Retina (tissue), 1 donor: ENCODE measurements around the gene ASIC2.
A peak's percentile ranks its signal among the peaks of the same experiment; 100 is the strongest.

ENCODE experiments used
- DNase-seq: peaks from one replicate; pipeline ENCODE4 v3.0.0-alpha.2; 2016

ASIC2 gene

DNA sequence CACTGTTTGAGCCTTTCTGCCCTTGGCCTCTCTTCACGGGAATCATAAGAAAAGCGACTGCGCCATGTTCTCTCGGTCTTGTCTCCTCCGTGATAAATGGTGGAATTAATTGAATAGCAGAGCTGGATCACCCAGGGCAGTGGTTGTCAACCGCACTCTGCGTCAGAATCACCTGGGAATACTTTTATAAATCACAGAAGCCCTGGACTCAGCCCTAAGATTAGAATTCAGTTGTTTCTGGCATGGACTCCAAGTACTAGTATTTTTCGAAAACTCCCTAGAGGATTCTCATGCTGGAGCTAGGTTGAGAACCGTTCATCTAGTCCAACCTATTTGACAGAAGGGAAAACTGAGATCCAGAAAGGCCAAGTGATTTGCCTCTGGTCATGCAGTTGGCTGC, 237.3 kb downstream of the ASIC2 start:
- no peak for DNase-seq

DNA sequence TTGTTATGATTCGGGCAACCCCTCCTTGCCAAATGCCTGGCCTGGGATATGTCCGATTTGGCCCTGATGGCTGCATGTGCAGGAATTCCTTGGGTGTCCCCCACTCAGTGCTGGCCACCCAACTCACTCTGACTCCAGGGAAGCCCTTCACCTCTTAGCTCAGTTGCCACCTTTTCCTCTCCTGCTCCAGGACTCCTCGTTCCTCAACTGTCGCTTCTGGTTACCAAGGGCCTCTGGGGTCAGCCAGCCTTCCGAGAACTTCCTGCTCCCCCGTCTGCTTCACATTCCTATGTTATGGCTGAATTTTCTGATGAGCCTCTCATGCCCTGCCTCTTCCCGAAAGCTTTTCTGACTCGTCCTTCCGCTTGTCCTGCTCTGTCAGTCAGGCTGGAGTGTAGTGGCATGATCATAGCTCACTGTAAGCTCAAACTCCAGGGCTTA, 237.9 kb downstream of the ASIC2 start:
- peak; percentile 63 for DNase-seq

DNA sequence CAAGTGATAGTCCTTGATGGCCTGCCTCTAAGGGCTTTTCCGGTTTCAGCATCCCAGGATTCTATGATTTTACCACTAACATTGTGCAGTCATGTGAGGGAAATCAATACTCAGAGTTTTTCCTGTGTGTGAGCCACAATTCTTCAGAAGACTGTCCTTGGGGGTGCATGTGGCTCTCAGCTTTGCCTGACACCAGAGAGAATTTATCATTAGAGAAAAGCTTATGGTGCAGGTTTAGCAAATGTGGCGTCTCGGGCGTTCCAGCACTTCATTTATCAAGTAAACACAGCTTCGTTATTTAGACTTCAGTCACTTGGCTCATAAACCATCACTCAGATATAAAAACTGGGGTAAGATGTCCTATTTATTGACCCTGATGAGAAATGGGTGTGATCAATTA, 238.7 kb downstream of the ASIC2 start:
- DNase-seq = no peak

DNA sequence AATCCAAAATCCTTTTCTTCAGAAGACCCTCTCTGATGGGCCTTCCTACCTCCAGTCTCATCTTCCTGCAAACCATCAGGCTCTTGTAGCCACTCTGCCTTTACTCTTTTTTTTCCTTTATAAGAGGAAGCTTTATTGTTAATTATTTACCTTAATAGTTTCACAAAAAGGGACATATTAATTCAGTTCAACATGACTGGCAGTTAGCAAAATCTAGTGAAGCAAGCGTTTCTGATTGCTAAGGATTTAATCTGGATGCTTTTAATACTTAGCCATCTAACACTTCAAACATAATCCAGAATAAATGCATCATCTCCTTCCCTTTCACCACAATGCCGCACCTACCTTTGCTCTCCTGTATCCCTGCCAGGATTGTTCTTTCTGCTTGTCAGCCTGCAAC, 239.4 kb downstream of the ASIC2 start:
- DNase-seq = no peak

DNA sequence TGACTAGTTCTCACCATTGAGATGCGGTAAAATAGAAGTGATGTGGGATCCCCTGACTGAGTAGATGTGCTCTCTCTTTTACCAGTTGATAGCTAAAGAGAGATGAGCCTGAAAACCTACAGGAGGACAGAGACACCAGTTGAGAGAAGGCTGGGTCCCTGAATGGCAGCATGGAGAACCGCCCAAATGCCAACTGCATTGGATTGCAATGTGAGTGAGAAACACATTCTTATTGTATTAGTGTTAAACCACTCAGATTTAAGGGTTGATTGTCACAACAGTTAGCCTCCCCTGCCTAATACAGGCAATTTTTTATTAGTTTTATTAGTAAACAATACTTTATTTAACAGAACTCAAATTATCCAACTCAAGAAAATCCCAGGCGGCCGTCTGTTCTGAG, 240.2 kb downstream of the ASIC2 start:
- DNase-seq = no peak

DNA sequence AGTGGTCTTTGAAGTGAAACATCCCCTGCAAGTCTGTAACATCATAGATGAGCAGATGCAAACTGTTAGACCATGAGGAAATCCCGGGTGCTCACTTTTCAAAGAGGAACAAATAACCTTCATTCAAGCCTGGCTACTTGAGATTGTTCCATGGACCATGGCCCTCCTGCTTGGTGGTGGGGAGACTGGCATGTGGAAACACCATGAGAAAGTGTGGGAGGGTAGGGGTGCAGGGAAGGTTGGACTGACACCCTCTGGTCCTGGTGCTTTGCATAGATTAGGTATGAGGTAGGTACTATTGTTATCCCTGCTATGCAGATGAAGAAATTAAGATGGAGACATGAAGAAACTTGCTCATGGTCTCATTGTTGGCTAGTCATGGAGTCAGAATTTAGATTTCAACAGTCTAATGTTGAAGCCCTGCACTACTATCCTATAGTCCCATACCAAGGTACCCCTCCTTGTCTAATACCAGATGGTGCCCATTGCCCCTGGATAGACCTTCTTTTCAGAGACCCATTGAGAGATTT, 242.4 kb downstream of the ASIC2 start:
- DNase-seq = no peak

DNA sequence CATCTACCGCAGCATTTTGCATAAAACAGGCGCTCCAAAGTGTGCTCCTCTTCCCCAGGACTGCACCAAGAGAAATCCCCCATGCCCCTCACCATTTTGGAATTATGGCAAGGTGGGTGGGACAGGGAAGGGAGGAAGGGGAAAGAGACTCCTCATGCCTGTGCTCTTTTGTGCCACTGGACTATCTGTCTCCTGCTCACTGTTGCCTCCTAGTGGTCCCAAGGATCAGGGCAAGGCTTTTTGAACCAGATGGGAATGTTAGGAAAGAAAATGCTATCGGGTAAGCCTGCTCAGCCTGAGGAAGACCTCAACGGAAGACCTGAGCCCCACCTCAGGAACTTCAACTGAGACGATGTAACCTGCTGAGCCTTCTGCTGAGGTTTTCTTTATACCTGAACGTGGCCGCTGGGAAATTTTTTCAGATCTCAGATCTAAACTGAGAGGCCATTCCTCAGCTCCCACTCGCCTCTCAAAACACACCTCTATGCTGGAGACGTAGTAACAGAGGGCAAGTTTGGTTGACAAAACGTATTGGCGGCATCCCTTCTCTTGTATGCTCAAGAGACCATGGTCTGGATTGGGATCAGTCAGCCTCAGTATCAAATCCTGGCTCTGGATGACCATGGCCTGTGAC, 243.2 kb downstream of the ASIC2 start:
- DNase-seq = peak; percentile 14

DNA sequence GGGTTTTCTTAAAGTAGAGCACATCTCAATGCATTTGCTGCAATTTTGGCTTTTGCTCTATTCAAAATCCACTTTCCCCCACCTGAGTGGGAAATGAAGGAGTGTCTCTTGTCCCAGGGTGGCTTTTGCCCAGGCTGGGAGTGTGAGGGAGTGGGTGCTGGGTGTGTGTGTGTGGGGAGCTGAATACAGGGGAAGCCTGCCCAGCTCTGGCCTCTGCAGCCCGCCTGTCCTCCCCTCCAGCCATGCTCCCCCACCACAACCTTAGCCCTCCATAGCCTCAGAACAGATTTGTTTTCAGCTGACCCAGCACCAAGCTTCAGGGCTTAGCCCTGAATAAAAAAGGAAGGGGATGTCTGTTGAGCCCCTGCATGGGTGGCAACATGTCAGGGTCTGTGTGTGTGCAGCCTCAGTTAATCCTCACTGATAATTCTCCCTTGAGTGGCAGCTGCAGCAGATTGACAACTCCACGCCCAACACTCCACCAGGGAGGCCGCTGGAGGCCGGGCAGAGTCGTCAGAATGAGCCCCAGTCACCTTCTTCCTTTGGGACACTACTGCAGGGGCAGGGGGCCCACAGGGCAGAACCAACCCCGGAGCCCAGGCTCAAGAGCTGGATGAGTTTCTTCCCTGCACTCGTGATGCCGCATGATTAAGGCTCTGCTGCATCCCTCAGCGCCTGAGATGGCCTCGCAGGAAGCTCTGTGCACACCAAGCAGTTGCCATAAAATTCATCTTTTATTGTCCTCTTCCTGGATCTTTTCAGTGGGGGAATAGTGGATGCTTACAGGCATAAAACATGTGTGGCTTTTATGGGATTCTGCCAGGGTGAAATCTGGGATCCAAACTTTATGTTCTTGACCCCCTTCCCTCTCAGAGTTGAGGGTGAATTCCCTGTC, 246.5 kb downstream of the ASIC2 start:
- DNase-seq = no peak

DNA sequence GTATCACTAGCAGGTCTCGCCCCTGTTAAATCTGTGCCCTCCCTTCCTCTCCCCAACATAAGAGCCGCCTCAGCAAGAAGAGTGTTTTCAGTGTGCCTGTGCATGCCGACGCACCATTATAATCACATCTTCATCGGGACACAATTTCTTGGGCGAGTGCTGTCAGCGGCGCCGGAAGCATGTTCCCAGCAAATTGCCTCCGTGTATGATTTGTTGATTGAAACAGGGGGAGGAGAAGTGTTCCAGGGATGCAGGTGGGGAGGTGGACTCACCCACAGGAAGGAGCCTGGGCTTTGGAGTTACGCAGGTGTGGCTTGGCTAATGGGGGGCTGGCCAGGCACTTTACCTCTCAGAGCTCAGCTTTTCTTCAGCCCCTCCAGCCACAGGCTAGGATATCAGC, 247.9 kb downstream of the ASIC2 start:
- no peak for DNase-seq

DNA sequence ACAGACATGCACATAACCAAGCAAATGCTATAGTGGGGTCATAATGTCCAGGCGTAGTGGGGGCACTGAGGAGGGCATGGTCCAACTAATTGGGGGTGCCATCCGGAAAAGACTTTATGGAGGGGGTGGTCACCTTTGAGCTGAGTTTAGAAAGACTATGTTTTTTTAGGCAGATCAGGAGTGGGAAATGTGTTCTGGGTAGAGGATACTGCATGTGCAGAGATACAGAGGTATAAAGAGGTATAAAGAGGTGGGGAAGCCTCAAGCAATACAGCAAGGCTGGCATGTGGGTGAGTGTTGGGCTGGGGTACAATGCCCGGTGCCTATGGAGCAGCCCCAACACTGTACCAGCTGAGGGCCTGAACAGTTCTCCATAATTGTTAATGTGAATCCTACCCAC, 248.3 kb downstream of the ASIC2 start:
- DNase-seq = no peak

DNA sequence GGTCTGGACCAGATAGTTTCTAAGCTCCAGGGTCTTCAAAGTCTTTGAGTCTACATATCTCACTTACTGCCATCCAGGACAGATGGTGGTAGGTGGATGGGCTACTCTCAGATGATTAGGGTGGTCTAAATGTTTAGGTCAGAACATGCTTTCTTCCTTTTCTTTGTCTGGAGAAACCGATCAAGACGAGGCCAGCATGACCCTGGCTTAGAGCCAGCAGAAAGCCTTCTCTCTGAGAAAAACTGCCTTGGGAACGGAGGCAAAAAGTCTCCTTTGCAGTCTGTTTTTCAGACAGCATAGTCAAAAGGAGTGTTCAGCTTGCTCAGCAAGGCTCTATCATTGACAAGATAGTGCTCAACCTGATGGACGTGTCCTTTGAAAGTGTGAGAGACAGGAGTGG, 252.6 kb downstream of the ASIC2 start:
- DNase-seq = no peak

DNA sequence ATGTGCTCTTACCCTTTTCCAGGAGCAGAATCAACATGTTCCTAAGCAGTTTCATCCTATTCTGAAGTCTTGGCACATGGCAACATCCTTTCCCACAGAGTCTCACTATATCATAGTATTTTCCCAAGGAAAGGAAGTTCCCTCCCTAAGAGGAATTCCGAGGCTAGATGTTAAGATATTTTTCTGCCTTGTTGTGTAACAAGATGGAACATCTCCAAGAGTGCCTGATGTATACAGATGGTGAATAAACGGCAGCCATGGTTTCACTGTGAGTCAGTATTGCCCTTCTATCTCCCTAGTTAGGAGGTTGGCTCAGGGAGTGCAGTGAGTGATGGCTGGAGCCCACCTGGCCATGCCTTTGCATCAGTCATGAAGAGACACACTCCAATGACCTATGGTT, 253.2 kb downstream of the ASIC2 start:
- no peak for DNase-seq

DNA sequence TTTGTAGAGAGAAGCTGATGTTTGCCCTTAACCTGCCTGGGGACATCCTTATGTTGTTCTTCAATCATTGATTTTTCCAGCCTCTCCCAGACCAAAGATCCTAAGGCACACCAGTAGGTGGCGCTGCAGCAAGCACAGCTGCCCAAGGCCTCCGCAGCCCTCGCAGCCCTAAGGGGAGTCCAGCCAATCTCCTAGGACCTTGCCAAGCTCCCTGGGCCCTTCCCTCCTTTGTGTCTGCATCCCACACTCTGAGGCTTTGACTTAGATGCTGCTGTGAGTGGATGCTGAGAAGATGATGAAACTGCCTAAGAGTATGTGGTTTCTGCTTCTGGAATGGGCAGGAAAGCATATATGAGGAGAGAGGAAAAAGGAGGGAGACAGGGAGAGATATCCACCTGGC, 254.4 kb downstream of the ASIC2 start:
- peak; percentile 83 for DNase-seq

DNA sequence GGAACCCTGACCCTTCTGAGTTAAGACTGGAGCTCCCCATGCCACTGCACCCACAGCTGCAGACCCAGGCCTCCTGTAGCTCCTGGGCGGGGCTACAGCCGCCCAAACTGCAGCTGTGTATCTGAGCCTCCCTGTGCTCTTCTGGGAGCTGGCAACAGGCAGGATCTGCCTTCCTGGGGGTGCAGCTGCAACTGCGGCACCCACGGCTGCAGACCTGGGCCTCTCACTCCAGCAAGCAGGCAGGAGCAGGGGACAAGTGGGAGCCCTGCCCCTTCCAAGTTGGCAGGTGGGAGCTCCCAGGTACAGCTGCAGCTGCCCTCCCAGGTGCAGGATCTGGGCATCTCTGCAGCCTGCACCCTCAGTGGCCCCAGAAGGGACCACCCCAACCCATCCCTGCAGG, 259.9 kb downstream of the ASIC2 start:
- DNase-seq = no peak

DNA sequence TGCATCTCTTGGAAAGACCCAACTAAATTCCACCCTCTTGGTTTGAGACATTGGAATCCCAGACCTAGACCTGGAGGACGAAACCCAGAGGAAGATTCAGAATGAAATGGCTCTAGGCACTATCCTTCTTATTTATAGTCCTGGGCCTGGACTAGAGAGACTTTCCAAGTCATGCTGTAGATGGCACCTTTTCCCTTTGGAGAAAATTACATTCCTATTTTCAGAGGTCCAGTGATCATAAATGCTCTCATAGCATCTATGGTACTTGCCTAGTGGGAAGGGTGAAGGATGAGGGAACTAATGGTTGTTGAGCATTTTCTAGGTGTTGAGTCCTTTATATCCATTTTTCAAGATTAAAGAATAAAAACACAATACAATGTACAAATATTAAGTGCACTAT, 264.3 kb downstream of the ASIC2 start:
- no peak for DNase-seq

DNA sequence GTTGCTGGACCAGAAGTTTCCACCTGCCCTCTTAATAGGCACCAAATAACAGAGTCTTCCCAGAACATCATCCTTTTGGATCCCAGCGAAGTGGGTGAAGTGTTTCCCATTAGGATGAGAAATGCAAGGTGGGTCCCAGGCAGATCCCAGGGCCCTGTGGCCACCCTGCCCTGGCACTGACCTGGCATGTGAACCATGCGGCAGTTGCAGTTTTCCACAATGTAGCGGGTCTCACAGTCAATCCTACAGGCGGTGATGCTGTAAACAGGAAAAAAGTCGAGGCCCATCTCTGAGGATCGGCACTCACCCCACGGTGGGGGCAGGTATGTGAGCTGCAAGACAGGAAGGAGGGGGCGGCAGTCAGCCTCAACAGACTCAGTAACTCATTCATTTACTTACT, 265.0 kb downstream of the ASIC2 start:
- no peak for DNase-seq

DNA sequence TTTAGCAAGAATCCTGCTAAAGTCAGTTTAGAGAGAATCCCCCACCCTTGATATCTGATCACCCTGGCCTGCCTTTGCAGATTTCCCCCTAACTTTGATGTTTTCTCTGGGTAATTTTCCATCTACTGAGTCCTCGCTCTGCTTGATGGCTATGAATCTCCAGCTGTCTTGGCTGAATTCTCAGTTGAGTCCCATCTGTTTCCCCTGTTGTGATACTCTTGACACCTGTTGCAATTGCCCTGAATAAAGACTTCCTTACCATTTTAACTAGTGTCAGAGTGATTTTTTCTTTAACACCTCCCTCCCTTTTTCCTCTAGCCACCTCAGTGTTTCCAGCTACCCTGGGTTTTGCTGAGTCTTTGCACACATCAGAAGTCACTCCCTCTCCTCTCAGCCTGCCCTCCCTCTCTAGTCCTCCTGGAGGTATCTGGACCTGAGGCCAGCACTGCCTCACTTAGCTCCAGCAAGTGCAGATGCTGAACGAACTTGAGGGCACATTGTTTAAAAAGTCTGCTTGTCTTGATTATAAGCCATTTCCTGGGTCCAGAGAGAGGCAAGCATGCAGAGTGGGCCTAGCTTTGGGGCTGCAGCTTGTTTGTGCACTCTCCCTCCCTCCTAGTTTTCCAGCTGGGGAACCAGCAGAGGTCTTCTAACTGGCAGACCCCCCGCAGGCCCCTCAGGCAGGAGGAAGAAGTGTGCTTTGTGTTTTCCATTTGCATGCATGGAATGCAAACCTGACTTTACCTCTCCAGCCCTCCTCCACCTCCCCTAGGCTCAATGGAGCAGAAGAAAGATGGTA, 268.2 kb downstream of the ASIC2 start:
- no peak for DNase-seq

DNA sequence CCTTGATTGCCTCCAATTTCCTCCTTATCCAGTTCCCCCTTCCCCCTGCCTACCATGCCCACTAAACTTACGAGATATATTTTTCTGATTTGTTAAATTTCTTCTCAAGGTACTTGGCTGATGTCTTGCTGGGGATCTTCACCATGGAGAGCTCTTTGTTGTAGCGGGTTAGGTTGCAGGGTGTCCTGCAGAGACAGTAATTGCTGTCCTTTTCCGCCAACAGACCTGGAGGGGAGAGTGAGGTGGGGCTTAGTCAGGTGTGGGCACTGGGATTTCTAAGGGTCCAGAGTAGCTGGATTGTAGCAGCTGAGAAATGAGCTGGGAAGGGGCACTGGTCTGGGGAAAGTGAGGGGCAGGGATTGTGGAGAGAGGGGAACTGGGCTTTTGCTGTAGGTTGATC, 269.3 kb downstream of the ASIC2 start:
- no peak for DNase-seq

DNA sequence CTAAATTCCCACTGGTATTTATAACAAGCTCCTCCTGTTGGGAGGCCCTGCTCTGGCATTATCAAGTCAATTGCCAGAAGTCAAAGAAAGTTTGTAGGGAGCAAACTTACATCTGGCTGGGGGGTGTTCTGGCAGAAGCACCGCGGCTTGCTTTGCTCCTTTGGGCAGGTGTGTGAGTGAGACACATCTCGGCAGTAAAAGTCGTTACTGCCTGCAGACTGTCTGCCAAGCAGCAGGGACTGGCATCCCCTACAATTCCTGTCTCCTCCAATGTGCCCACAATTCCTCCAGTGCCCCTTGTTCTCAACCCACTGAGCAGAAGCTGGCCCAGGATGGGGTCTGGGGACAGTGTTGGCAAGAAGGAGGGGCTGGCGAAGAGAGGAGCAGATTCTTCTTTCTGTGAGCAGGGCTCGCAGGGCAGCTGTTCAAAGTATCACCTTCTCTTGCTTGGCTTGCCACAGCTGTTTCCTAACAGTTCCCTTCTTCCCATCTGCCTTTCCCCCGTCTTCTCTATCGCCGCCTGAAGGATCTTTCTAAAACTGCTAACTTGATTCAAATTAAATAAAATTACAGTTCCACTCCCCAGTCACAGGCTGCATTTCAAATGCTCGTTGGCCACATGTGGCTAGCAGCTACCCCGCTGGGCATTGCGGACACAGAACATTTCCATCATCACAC, 271.2 kb downstream of the ASIC2 start:
- DNase-seq = no peak

DNA sequence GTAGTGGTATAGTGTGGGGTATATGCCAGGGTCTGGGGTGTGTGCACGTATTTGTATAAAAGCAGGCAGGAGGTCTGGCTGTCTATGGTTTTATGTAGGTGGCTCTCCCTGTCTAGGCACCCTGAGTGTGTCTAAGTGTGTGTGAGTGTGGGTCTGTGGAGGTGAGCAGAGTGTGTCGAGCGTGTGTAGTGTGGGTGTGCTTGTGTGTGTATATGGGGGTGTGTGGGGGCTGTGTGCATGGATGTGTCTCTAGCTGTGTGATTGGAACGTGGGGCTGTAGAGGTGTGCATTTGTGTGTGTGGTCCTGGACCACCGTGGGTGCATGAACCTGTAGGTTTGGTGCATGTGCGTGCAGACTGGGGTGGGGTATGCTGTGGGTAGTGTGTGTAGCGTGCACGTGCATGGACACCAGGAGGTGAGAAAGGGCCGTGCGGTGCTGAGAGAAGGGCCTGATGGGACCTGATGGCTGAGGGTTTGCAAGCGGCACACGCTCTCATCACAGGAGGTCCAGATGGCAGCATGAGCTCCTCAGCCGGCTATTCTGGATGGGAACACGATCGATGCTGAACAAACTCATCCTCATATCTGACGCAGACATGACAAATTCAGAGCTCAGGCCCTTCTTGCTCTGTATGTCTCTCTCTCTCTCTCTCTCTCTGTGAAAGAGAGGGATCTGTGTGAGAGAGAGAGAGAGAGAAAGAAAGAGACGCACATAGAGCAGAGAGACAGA, 273.8 kb downstream of the ASIC2 start:
- no peak for DNase-seq

DNA sequence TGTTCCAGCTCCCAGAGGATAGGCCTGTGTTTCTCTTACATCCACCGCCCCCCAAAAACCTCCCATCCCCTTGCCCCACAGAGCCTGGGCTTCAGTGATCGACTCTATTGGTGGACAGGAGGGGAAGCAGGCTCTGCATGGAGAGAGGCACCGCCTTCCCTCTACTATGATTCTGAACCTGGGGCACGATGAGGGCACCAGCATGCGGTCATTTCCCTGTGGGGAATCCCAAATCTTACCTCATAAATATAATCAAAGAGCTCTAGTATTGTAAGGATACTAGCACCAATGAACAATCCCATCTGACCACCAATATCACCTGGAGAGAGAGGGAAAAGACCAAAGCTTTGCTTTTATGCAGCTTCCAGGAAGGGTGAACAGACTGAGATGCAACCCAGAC, 275.7 kb downstream of the ASIC2 start:
- no peak for DNase-seq

DNA sequence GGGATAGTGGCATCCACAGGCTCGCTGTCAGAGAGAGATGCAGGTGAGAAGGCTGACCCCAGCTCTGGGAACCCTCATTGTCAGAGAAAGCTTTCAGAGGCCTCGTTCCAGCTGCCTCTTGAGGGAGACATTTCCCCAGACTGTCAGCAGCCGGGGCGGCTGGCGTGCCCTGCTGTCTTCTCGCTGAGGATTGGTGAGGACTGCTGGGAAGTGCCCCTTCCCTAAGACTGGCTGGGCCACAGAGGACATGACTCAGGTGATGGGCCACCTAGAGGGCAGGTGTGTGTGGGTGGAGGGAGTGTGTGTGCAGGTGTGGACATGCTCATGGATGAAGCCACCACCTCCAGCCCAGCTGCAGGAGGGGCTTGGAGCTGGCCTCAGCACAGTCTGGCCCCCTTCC, 276.2 kb downstream of the ASIC2 start:
- DNase-seq = no peak
